PC-3 (cell line): Measurements from ENCODE around the gene CERS2.

Experiments
- EZH2 ChIP-seq: fragments of 300-600 bp; sonication (generic); IDR thresholded peaks from one replicate; pipeline ENCODE4 v1.6.1; 2017; ENCODE audit warnings: antibody characterized with exemption, mild to moderate bottlenecking, low read length; ENCODE audit not compliant: unreplicated experiment
- EZH2phosphoT487 ChIP-seq: fragments of 300-600 bp; sonication (generic); IDR thresholded peaks from 2 replicates; pipeline ENCODE4 v1.6.1; 2018; ENCODE audit warnings: mild to moderate bottlenecking, antibody characterized with exemption, low read length, borderline replicate concordance
- TF ChIP-seq, protein P1 (sequence below): fragments of 300-600 bp; sonication (generic); conservative IDR thresholded peaks from 2 replicates; pipeline ENCODE4 v1.5.1; 2017; ENCODE audit warnings: antibody characterized with exemption, low read depth, mild to moderate bottlenecking, low read length

DNA sequence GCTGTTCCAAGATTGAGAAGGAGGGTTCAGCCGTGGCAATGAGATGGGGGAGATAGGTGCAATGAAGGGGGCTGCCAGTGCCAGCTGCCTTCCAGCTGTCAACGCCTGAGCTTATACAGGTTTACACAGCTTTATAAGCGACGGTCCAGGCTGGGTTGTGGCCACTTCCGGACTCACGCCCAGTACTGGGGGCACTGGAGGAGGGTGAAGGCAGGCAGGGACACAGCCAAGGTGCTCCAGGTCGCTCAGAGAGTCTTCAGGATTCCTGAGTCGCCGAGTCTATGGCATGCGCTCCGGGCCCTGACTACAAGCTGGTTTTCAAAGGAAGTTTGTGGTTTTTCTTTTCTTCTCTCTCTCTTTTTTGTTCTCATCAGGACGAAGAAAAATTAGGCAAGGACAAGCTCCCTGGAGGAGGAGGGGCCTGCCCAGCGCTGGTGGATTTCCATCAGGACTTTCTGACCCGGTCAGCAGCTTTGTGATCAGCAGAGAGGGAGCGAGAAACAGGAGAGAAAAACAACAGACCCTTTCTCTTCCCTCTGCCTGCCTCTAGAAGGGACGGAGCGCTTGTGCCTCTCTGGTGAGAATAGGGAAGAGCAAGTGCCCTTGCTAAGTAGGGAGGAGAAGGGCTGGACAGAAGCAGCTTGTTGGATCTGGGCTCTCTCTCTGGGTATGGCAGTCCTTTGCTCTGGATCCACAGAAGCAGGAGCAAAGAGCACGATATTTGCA, 31.9 kb upstream of the CERS2 start, which contains the start of gene MINDY1:
- TF ChIP-seq, protein P1, sequence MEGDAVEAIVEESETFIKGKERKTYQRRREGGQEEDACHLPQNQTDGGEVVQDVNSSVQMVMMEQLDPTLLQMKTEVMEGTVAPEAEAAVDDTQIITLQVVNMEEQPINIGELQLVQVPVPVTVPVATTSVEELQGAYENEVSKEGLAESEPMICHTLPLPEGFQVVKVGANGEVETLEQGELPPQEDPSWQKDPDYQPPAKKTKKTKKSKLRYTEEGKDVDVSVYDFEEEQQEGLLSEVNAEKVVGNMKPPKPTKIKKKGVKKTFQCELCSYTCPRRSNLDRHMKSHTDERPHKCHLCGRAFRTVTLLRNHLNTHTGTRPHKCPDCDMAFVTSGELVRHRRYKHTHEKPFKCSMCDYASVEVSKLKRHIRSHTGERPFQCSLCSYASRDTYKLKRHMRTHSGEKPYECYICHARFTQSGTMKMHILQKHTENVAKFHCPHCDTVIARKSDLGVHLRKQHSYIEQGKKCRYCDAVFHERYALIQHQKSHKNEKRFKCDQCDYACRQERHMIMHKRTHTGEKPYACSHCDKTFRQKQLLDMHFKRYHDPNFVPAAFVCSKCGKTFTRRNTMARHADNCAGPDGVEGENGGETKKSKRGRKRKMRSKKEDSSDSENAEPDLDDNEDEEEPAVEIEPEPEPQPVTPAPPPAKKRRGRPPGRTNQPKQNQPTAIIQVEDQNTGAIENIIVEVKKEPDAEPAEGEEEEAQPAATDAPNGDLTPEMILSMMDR = peak; percentile 64
- TF ChIP-seq EZH2phosphoT487 (no peak), EZH2 (no peak)
